ENCODE measurements around the gene ALG9.
A peak's percentile ranks its signal among the peaks of the same experiment; 100 is the strongest.

GRCh38 chr11:111833524-111833923 is 37.9 kb downstream of the ALG9 start:
- peak; percentile 17 for TF ChIP-seq CTCF (conservative IDR thresholded peaks at IDR 0.05; ENCODE audit: low read length)
- TF ChIP-seq EZH2phosphoT487 (IDR thresholded peaks at IDR 0.05; ENCODE audit: borderline replicate concordance) = no peak
